Thoracic aorta endothelial cell (primary cell): ENCODE data around the gene DEPDC1. TPM values are rescaled to one million over a fixed set of nuclear protein-coding genes. Genes with fewer than 3 reads are reported as not detected.

Source experiments
- small RNA-seq: library from RNA; depleted of rRNA; stranded (forward); fragments of <200 nt; gene quantifications from one replicate; pipeline ENCODE3, GENCODE V24; 2012
- total RNA-seq: library from RNA; depleted of rRNA; stranded (reverse); fragments of >200 nt; gene quantifications from 2 replicates; pipeline ENCODE4 v1.2.3, GENCODE V29; 2012

DEPDC1 gene, protein sequence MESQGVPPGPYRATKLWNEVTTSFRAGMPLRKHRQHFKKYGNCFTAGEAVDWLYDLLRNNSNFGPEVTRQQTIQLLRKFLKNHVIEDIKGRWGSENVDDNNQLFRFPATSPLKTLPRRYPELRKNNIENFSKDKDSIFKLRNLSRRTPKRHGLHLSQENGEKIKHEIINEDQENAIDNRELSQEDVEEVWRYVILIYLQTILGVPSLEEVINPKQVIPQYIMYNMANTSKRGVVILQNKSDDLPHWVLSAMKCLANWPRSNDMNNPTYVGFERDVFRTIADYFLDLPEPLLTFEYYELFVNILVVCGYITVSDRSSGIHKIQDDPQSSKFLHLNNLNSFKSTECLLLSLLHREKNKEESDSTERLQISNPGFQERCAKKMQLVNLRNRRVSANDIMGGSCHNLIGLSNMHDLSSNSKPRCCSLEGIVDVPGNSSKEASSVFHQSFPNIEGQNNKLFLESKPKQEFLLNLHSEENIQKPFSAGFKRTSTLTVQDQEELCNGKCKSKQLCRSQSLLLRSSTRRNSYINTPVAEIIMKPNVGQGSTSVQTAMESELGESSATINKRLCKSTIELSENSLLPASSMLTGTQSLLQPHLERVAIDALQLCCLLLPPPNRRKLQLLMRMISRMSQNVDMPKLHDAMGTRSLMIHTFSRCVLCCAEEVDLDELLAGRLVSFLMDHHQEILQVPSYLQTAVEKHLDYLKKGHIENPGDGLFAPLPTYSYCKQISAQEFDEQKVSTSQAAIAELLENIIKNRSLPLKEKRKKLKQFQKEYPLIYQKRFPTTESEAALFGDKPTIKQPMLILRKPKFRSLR
- total RNA-seq: 45.5 and 78.5 TPM in 2 replicates

DNA sequence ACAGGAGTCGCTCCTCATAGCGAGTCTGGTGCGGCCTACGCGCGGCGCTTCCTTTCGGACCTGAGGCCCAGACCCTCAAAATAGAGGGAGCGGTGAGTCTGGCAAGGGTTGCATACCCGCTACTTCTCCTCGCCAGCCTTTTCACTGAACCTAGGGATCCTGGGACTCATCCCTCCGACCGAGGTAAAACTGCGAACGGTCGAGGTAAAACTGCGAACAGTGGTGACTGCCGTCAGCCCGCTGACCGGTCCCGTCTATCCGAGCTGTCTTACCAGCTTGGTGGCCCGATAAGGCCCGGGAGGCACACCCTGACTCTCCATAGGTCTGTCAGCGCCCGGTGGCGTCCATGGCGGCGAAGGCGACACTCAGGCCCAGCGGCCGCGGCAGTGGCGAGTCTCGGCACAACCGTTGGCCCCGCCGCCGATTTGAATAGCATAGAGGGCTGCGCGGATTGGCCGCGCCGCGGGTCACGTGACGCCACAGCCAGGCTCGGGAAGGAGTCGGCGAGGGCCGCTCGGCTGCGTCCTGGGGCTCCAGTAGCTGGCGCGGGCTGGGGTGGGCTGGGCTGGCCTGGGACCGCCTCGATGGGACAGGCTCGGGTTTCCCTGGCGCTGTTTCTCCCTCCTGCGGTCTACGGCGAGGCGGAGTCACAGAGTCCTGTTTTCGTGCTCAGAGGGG lies at the start of gene DEPDC1:
TSS of gene DEPDC1 (minus strand) at position 403 of the 678 bp plus-strand sequence. CDS start at position 320, 83 bp downstream.

GRCh38 chr1:68449901-68450300 lies 47.0 kb downstream of the DEPDC1 start, which contains the start of gene RPE65:
TSS of gene RPE65 (minus strand) at chr1:68449954. CDS start at chr1:68449905, 49 bp downstream.

Small RNA genes within 50 kb of the gene (small RNA-seq; reads per million reads assigned to genes)
- gene TXNP2: not detected

Other genes starting within 250 kb of the DEPDC1 start
- gene RPE65, start 47.1 kb downstream of the DEPDC1 start, total RNA-seq: not detected in 2 replicates